ENCODE results near the gene C6orf136. TPM values are rescaled to one million over a fixed set of nuclear protein-coding genes. Genes with fewer than 3 reads are reported as not detected.

Gene C6orf136
- polyA plus RNA-seq, 3 donors = 2.0 to 18.4 (median 2.7) TPM

GRCh38 chr6:30616811-30617564, 29.9 kb upstream of the C6orf136 start, which contains the start of gene PPP1R10:
Gene PPP1R10, minus strand, starts transcription at chr6:30617243. Its CDS starts 7,299 bp downstream, at chr6:30609944.
- peak; percentile 100 for DNase-seq
- Histone ChIP-seq H3K4me3 (replicated peaks in 1 of 3; ENCODE audit: low read depth in 2 of 3, low read length in 3 of 3) (peak within 1 kb of the TSS; percentile 83 to 100 (median 90)), H3K4me1 (ENCODE audit: control insufficient read depth in 1 of 2, insufficient read depth in 2 of 2, low read length in 2 of 2) (peaks cover 27 to 39% of the 10 kb centered on the region in 2 donors), H3K27me3 (ENCODE audit: control insufficient read depth in 2 of 2, insufficient read depth in 2 of 2, low read length in 2 of 2) (no peaks in the 10 kb centered on the region), H4K20me1 (ENCODE audit: insufficient read depth, low read length) (peaks cover 43% of the 10 kb centered on the region), H3K36me3 (replicated peaks in 1 of 2; ENCODE audit: control insufficient read depth in 1 of 2, insufficient read depth in 2 of 2, low read length in 2 of 2) (peaks cover 17 to 34% of the 10 kb centered on the region in 2 donors), H2AFZ (ENCODE audit: insufficient read depth, low read depth, low read length, poor library complexity, severe bottlenecking) (peak within 1 kb of the TSS; percentile 87), H3K79me2 (ENCODE audit: insufficient read depth, low read length) (peaks cover 77% of the 10 kb centered on the region), H3K9ac (ENCODE audit: insufficient read depth, low read length, poor library complexity, severe bottlenecking) (peak within 1 kb of the TSS; percentile 98), H3K27ac (ENCODE audit: low read depth in 1 of 2, low read length in 2 of 2) (peak within 1 kb of the TSS; percentile 91 to 99), H3K9me3 (replicated peaks in 1 of 2; ENCODE audit: control insufficient read depth in 1 of 2, insufficient read depth in 1 of 2, low read length in 2 of 2) (no peaks in the 10 kb centered on the region), H3K4me2 (replicated peaks; ENCODE audit: extremely low read depth, low read length, poor library complexity, severe bottlenecking) (peak within 1 kb of the TSS; percentile 89)
- 0% methylated on average over 35 of the region's 40 CpGs for WGBS (ENCODE audit: insufficient coverage)
- peak within 1 kb of the TSS; percentile 99 to 100 for H3K4me3 Mint-ChIP-seq
- H3K4me1 Mint-ChIP-seq = peaks cover 31% of the 10 kb centered on the region
- H3K9me3 Mint-ChIP-seq = peaks cover 0 to 9% (median 5%) of the 10 kb centered on the region in 7 donors
- peaks cover 41 to 57% of the 10 kb centered on the region in 2 donors for H3K36me3 Mint-ChIP-seq
- no peak for TF ChIP-seq CTCF (IDR thresholded peaks at IDR 0.05)
- H3K27me3 Mint-ChIP-seq (ENCODE audit: low read depth in 3 of 3) = peaks cover 0 to 5% (median 1%) of the 10 kb centered on the region in 3 donors
- intact Hi-C loops (cut with micrococcal nuclease) = loop anchor here (2.0 to 5.0 kb wide), 8 partner anchors 46 to 130 kb away; partner anchors contain the start of genes GNL1 (in 2 of the 2), PRR3 (in 2 of the 2), ABCF1 (in 1 of the 2) and DHX16 (in 1 of the 2)
- peak within 1 kb of the TSS; percentile 99 to 100 (median 99) for H3K27ac Mint-ChIP-seq

DNA sequence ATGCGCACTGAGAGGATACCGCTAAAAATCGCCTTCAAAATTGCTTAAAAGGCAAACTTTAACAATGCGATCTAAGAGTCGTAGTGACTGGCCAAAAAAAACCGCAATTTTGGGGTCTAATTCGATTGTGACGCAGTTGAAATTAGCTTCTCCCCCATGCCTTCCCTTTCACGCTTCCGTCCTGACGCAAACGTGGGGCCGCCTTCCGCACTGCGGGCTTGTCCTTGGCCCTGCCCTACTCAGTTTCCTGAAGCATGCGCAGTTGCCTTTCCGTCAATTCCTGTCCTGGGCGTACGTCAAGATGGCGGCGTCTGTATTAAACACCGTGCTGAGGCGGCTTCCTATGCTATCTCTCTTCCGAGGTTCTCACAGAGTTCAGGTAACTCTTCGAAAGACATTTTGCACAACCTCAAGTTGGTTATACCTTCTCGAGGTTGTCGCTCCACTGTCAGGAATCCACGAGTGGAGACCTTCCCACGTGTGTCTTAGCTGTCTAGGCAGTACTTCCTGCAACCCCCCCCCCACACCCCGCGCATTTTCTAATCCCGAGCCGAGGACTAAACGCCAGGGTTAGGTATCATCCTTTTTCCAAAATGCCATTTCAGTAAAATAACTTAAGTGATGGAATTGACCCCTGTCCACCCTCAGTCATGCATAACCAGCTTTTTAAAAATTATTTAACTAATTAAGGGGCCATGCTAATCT, 29.2 kb upstream of the C6orf136 start, which contains the start of gene MRPS18B:
Gene MRPS18B, plus strand, starts transcription at position 276 of the 705 bp plus-strand sequence. Its CDS starts 26 bp downstream, at position 302.
- Histone ChIP-seq H3K9ac (ENCODE audit: insufficient read depth, low read length, poor library complexity, severe bottlenecking) (peak within 1 kb of the TSS; percentile 98), H2AFZ (ENCODE audit: insufficient read depth, low read depth, low read length, poor library complexity, severe bottlenecking) (peak within 1 kb of the TSS; percentile 87), H3K79me2 (ENCODE audit: insufficient read depth, low read length) (peaks cover 74% of the 10 kb centered on the region), H4K20me1 (ENCODE audit: insufficient read depth, low read length) (peaks cover 35% of the 10 kb centered on the region), H3K27me3 (ENCODE audit: control insufficient read depth in 2 of 2, insufficient read depth in 2 of 2, low read length in 2 of 2) (no peaks in the 10 kb centered on the region), H3K9me3 (replicated peaks in 1 of 2; ENCODE audit: control insufficient read depth in 1 of 2, insufficient read depth in 1 of 2, low read length in 2 of 2) (no peaks in the 10 kb centered on the region), H3K4me3 (replicated peaks in 1 of 3; ENCODE audit: low read depth in 2 of 3, low read length in 3 of 3) (peak within 1 kb of the TSS; percentile 83 to 100 (median 90)), H3K27ac (ENCODE audit: low read depth in 1 of 2, low read length in 2 of 2) (peak within 1 kb of the TSS; percentile 91 to 99), H3K4me1 (ENCODE audit: control insufficient read depth in 1 of 2, insufficient read depth in 2 of 2, low read length in 2 of 2) (peaks cover 27 to 32% of the 10 kb centered on the region in 2 donors), H3K4me2 (replicated peaks; ENCODE audit: extremely low read depth, low read length, poor library complexity, severe bottlenecking) (peak within 1 kb of the TSS; percentile 89), H3K36me3 (replicated peaks in 1 of 2; ENCODE audit: control insufficient read depth in 1 of 2, insufficient read depth in 2 of 2, low read length in 2 of 2) (peaks cover 23 to 41% of the 10 kb centered on the region in 2 donors)
- Mint-ChIP-seq H3K4me1 (peaks cover 27% of the 10 kb centered on the region), H3K27me3 (ENCODE audit: low read depth in 3 of 3) (peaks cover 0 to 5% (median 1%) of the 10 kb centered on the region in 3 donors), H3K36me3 (peaks cover 45 to 65% of the 10 kb centered on the region in 2 donors), H3K9me3 (peaks cover 0 to 9% (median 5%) of the 10 kb centered on the region in 7 donors), H3K27ac (peak within 1 kb of the TSS; percentile 99 to 100 (median 99)), H3K4me3 (peak within 1 kb of the TSS; percentile 99 to 100)
- TF ChIP-seq CTCF (IDR thresholded peaks at IDR 0.05) = no peak
- WGBS (ENCODE audit: insufficient coverage) = under 1% methylated on average over 29 of the region's 34 CpGs
- peak; percentile 96 to 99 (median 99) for DNase-seq
- intact Hi-C loops (cut with micrococcal nuclease) = loop anchor here (2.0 to 5.0 kb wide), 8 partner anchors 47 to 130 kb away; partner anchors contain the start of genes GNL1 (in 2 of the 2), PRR3 (in 2 of the 2), ABCF1 (in 1 of the 2) and DHX16 (in 1 of the 2)
